K562 (cell line): Measurements from ENCODE around the gene GEMIN2. TPM values are rescaled to one million over a fixed set of nuclear protein-coding genes. Genes with fewer than 3 reads are reported as not detected.

Experiments
- ATAC-seq: fragments of 200-7000 bp; cut with Tn5 transposase; 3 replicates; pipeline ENCODE4 v1.9.1; 2020; ENCODE audit warnings: moderate library complexity
- BruUV-seq: library from RNA; stranded (reverse); fragments of 400-500 nt; replicated peaks from 2 replicates; lab custom pipeline; 2021; lab: Mats Ljungman, UMichigan
- CTCF ChIA-PET: fragments of 300-600 bp; formaldehyde crosslinking; extraction: SDS; loops from one replicate; lab custom pipeline; 2021; ENCODE audit warnings: low intra/inter-chr PET ratio; lab: Yijun Ruan, JAX
- POLR2A ChIA-PET: fragments of 300-600, 350-650 bp; sonication (Branson Sonifier 250); formaldehyde crosslinking; extraction: SDS; loops from one replicate; lab custom pipeline; 2021; ENCODE audit warnings: antibody characterized with exemption, inconsistent platforms; lab: Yijun Ruan, JAX
- DNase-seq, 4 experiments: peaks; one replicate each; pipeline versions ENCODE4 v3.0.0 to v3.0.0-alpha.2; 2011 to 2018; ENCODE audit warnings: low spot score in 3 of 4, mixed read lengths in 3 of 4; ENCODE audit errors: extremely low read depth in 1 of 4
- FAIRE-seq: peaks from 2 replicates; lab custom pipeline; 2011; peaks lifted over from hg19 to GRCh38; lab: Jason Lieb, UNC
- H2AFZ ChIP-seq: 2 replicates; pipeline ENCODE4 v1.6.0; 2011; ENCODE audit warnings: low read depth, low read length, control low read depth, inconsistent platforms
- H3K27ac ChIP-seq: fragments of 200-600 bp; 3 replicates; pipeline ENCODE4 v1.8.0; 2011; ENCODE audit warnings: low read depth, mild to moderate bottlenecking, control low read depth, inconsistent platforms, low read length, moderate library complexity, mixed read lengths; ENCODE audit errors: extremely low read depth
- H3K27me3 ChIP-seq, 2 experiments: fragments of 300-600 bp in 1 of 2; 2 replicates in 1 of 2; 3 replicates in 1 of 2; pipeline versions ENCODE4 v1.6.0 to v1.8.0; 2011; ENCODE audit warnings: inconsistent platforms in 2 of 2, low read length in 2 of 2, mild to moderate bottlenecking in 1 of 2, mixed read lengths in 1 of 2, moderate library complexity in 1 of 2; ENCODE audit not compliant: control insufficient read depth in 2 of 2, insufficient read depth in 2 of 2
- H3K36me3 ChIP-seq: fragments of 300-600 bp; 3 replicates; pipeline ENCODE4 v1.8.0; 2011; ENCODE audit warnings: mild to moderate bottlenecking, low read length, inconsistent platforms; ENCODE audit not compliant: control insufficient read depth, insufficient read depth
- H3K4me1 ChIP-seq, 2 experiments: fragments of 200-600 bp in 1 of 2; replicated peaks in 1 of 2; 2 replicates in 1 of 2; 3 replicates in 1 of 2; pipeline versions ENCODE4 v1.5.1 to v1.8.0; 2011; ENCODE audit warnings: inconsistent platforms in 2 of 2, low read length in 2 of 2, mild to moderate bottlenecking in 1 of 2, mixed read lengths in 1 of 2, moderate library complexity in 1 of 2; ENCODE audit not compliant: control insufficient read depth in 2 of 2, insufficient read depth in 2 of 2
- H3K4me2 ChIP-seq: 2 replicates; pipeline ENCODE4 v1.6.1; 2011; ENCODE audit warnings: low read length, control low read depth, inconsistent platforms, mixed read lengths; ENCODE audit not compliant: insufficient read depth
- H3K4me3 ChIP-seq: fragments of 200-600 bp; sonication (generic), shearing (Covaris generic); 2 replicates; pipeline ENCODE4 v1.5.1; 2016; ENCODE audit warnings: control low read depth, inconsistent platforms
- H3K79me2 ChIP-seq: fragments of 200-600 bp; 3 replicates; pipeline ENCODE4 v1.8.0; 2011; ENCODE audit warnings: low read length, inconsistent platforms; ENCODE audit not compliant: control insufficient read depth, insufficient read depth
- H3K9ac ChIP-seq, 2 experiments: 2 replicates each; pipeline versions ENCODE4 v1.6.0 to v1.6.1; 2011; ENCODE audit warnings: low read depth in 2 of 2, low read length in 2 of 2, control low read depth in 1 of 2, inconsistent platforms in 1 of 2, mild to moderate bottlenecking in 1 of 2, mixed read lengths in 1 of 2; ENCODE audit not compliant: insufficient read depth in 1 of 2
- H3K9me1 ChIP-seq: one replicate; pipeline ENCODE4 v1.6.0; 2011; ENCODE audit warnings: inconsistent platforms, mild to moderate bottlenecking, low read length, moderate library complexity; ENCODE audit not compliant: control insufficient read depth, insufficient read depth
- H3K9me3 ChIP-seq: replicated peaks from 2 replicates; pipeline ENCODE4 v1.5.1; 2011; ENCODE audit warnings: low read depth, low read length, inconsistent platforms; ENCODE audit not compliant: control insufficient read depth, insufficient read depth
- H4K20me1 ChIP-seq: replicated peaks from 2 replicates; pipeline ENCODE4 v1.6.1; 2011; ENCODE audit warnings: low read length, inconsistent platforms, mixed read lengths; ENCODE audit not compliant: control insufficient read depth, insufficient read depth
- BRF1 ChIP-seq: IDR thresholded peaks from 3 replicates; pipeline ENCODE4 v1.6.1; 2011; ENCODE audit warnings: borderline replicate concordance, mild to moderate bottlenecking; ENCODE audit not compliant: insufficient read length; ENCODE audit errors: extremely low read depth
- CBX2 ChIP-seq: fragments of 200-600 bp; sonication (generic); IDR thresholded peaks from one replicate; pipeline ENCODE4 v1.6.1; 2012; ENCODE audit warnings: mild to moderate bottlenecking, low read length, inconsistent platforms; ENCODE audit not compliant: insufficient read depth, poor library complexity, severe bottlenecking
- CREB1 ChIP-seq, 2 experiments: sonication (generic) in 1 of 2; formaldehyde crosslinking in 1 of 2; IDR thresholded peaks; 2 replicates each; pipeline versions ENCODE4 v1.6.1 to v1.8.0; 2012 to 2022; ENCODE audit warnings: inconsistent platforms in 1 of 2, mild to moderate bottlenecking in 1 of 2, missing genetic modification reagents in 1 of 2, moderate library complexity in 1 of 2
- FOXK1 ChIP-seq: sonication (generic); formaldehyde crosslinking; IDR thresholded peaks from 2 replicates; pipeline ENCODE4 v1.8.0; 2022; ENCODE audit warnings: missing genetic modification reagents, mild to moderate bottlenecking, borderline replicate concordance
- HCFC1 ChIP-seq: IDR thresholded peaks from 2 replicates; pipeline ENCODE4 v1.6.1; 2012; ENCODE audit warnings: low read depth, low read length, improper control_type of control experiment
- LARP7 ChIP-seq: fragments of 450-650 bp; IDR thresholded peaks from 2 replicates; pipeline ENCODE4 v1.6.1; 2016
- MAFF ChIP-seq: IDR thresholded peaks from 2 replicates; pipeline ENCODE4 v1.6.1; 2012; ENCODE audit warnings: low read length, improper control_type of control experiment
- NELFE ChIP-seq: IDR thresholded peaks from 2 replicates; pipeline ENCODE4 v1.6.1; 2011; ENCODE audit warnings: mild to moderate bottlenecking; ENCODE audit not compliant: insufficient read depth, insufficient read length
- PCBP2 ChIP-seq: fragments of 200-400 bp; formaldehyde crosslinking; IDR thresholded peaks from 2 replicates; pipeline ENCODE4 v1.6.1; 2018; ENCODE audit warnings: low read length, low read depth, mild to moderate bottlenecking, moderate library complexity; ENCODE audit not compliant: poor library complexity, severe bottlenecking
- RFX1 ChIP-seq: fragments of 450-650 bp; IDR thresholded peaks from 2 replicates; pipeline ENCODE4 v1.6.1; 2016; ENCODE audit warnings: mild to moderate bottlenecking, moderate library complexity
- SOX6 ChIP-seq: fragments of 450-650 bp; IDR thresholded peaks from 2 replicates; pipeline ENCODE4 v1.6.1; 2014; ENCODE audit warnings: mild to moderate bottlenecking
- TCFL5 ChIP-seq: fragments of 250-450 bp; sonication (Bioruptor Pico); conservative IDR thresholded peaks from 2 replicates; pipeline ENCODE4 v1.6.1; 2021; ENCODE audit warnings: mild to moderate bottlenecking, moderate library complexity, matching md5 sums
- TEAD2 ChIP-seq: fragments of 450-650 bp; IDR thresholded peaks from 2 replicates; pipeline ENCODE4 v1.6.1; 2016; ENCODE audit warnings: missing genetic modification characterization, control low read depth, missing compliant biosample characterization
- TFAM ChIP-seq: fragments of 250-450 bp; sonication (Bioruptor Pico); conservative IDR thresholded peaks from 2 replicates; pipeline ENCODE4 v1.5.0; 2021; ENCODE audit warnings: mild to moderate bottlenecking, moderate library complexity
- ZNF253 ChIP-seq: fragments of 250-450 bp; sonication (Bioruptor Pico); conservative IDR thresholded peaks from 2 replicates; pipeline ENCODE4 v1.6.1; 2021; ENCODE audit warnings: mild to moderate bottlenecking
- ZNF583 ChIP-seq: fragments of 250-450 bp; sonication (Bioruptor Pico); IDR thresholded peaks from 2 replicates; pipeline ENCODE4 v1.4.0; 2020
- ZNF668 ChIP-seq: fragments of 250-450 bp; sonication (Bioruptor Pico); IDR thresholded peaks from 2 replicates; pipeline ENCODE4 v1.8.0; 2022; ENCODE audit warnings: mild to moderate bottlenecking, inconsistent platforms
- ZNF699 ChIP-seq: fragments of 250-450 bp; sonication (Bioruptor Pico); IDR thresholded peaks from 2 replicates; pipeline ENCODE4 v1.8.0; 2021; ENCODE audit warnings: mild to moderate bottlenecking, moderate library complexity; ENCODE audit not compliant: insufficient replicate concordance
- WGBS: fragments of 100-300 bp; shearing (Covaris generic); methylation state at CpG from one replicate; pipeline ENCODE4 v1.1.6; 2016; ENCODE audit warnings: low coverage, mixed read lengths; ENCODE audit not compliant: insufficient coverage; ENCODE audit errors: missing lambda C conversion rate; 5-methylcytosine and 5-hydroxymethylcytosine counted together
- in situ Hi-C: fragments of 300-500 bp; cut with MboI; formaldehyde crosslinking; loops from 4 replicates; pipeline ENCODE4 v1.15.0; 2018; ENCODE audit warnings: inconsistent platforms, mixed read lengths
- intact Hi-C: fragments of 100-400 bp; cut with micrococcal nuclease; formaldehyde crosslinking; loops from 2 replicates; pipeline ENCODE4 v1.14.2; 2022
- polyA plus RNA-seq, 8 experiments: library from polyadenylated mRNA; depleted of rRNA in 4 of 8; stranded (reverse) in 5 of 8; unstranded in 3 of 8; fragments of >200 nt; fragmentation: Nextera tagmentation in 2 of 8; fragmentation: Illumina TruSeq in 1 of 8; extraction: Ambion mirVana in 2 of 8; extraction: Trizol in 1 of 8; gene quantifications; 2 replicates each; pipeline versions ENCODE4 v1.2.1 to v1.2.3, GENCODE V29; 2011 to 2014; ENCODE audit warnings: inconsistent platforms in 1 of 8, missing spikeins in 1 of 8
- total RNA-seq, 7 experiments: library from RNA; depleted of rRNA in 6 of 7; stranded (reverse); fragments of >200 nt in 6 of 7; fragmentation: Illumina TruSeq in 2 of 7; extraction: Trizol in 2 of 7; gene quantifications; 2 replicates each; pipeline versions ENCODE4 v1.2.1 to v1.2.3, GENCODE V29; 2011 to 2021; ENCODE audit warnings: low replicate concordance in 1 of 7
- TF ChIP-seq, protein P1 (sequence below): fragments of 450-650 bp; IDR thresholded peaks from 2 replicates; pipeline ENCODE4 v1.6.1; 2016; ENCODE audit warnings: low read depth, mild to moderate bottlenecking, moderate library complexity
- TF ChIP-seq, protein P2 (sequence below): fragments of 250-450 bp; sonication (Bioruptor Pico); IDR thresholded peaks from 2 replicates; pipeline ENCODE4 v1.5.0; 2021; ENCODE audit warnings: mild to moderate bottlenecking, borderline replicate concordance

GEMIN2 gene
- total and polyA plus RNA-seq, 9 of the 15 experiments (the other 6 are each of a cell fraction or from before 2014, with no cell fraction given): 23.0 to 87.6 (median 45.5) TPM

DNA sequence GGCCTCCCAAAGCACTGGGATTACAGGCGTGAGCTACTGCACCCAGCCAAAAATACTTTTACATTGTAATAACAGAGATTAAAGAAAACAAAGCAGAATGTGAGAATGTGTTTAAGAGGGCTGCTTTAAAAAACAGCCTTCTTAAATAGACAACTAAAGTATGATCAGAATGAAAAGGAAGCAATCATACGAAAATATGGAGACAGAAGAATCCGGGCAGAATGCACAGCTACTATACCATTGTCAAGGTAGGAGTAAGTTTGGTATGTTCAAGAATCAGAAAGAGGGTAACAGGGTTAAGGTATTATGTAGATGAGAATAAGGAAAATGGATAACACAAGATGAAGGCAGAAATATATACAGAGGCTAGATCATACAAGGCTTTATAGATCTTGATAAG is 19.6 kb upstream of the GEMIN2 start:
- BruUV-seq: no TSS peak
- in situ Hi-C loops: no loop called here
- Histone ChIP-seq H3K4me1 (no peaks in the 10 kb centered on the region; a peak in 1 of 5 replicates), H3K9me1 (no peaks in the 10 kb centered on the region), H3K79me2 (no peaks in the 10 kb centered on the region; the same call in 2 of the 3 replicates), H4K20me1 (no peaks in the 10 kb centered on the region), H3K9me3 (no peaks in the 10 kb centered on the region), H3K27me3 (no peaks in the 10 kb centered on the region), H3K4me3 (no peak overlapping the region), H3K9ac (no peak overlapping the region), H3K36me3 (peaks cover 37% of the 10 kb centered on the region; the same call in 2 of the 3 replicates), H2AFZ (no peak overlapping the region), H3K27ac (no peak overlapping the region), H3K4me2 (no peak overlapping the region)
- DNase-seq (no peak), FAIRE-seq (no peak), ATAC-seq (no peak)
- WGBS: 98% methylated on average over 3 of the region's 3 CpGs
- intact Hi-C loops: no loop called here
- TF ChIP-seq NELFE (no peak), ZNF253 (no peak), CBX2 (no peak), LARP7 (no peak), PCBP2 (no peak), MAFF (no peak), TEAD2 (tag) (no peak), ZNF583 (no peak), BRF1 (no peak), TFAM (CRISPR knock-in tag) (no peak), HCFC1 (no peak), CREB1 (IDR thresholded peaks at IDR 0.05) (no peak), CREB1 (CRISPR knock-in tag; IDR thresholded peaks at IDR 0.05) (no peak), SOX6 (no peak), TCFL5 (no peak), ZNF668 (CRISPR knock-in tag) (no peak), RFX1 (no peak), FOXK1 (CRISPR knock-in tag) (no peak), ZNF699 (CRISPR knock-in tag) (no peak)
- TF ChIP-seq, protein P1, sequence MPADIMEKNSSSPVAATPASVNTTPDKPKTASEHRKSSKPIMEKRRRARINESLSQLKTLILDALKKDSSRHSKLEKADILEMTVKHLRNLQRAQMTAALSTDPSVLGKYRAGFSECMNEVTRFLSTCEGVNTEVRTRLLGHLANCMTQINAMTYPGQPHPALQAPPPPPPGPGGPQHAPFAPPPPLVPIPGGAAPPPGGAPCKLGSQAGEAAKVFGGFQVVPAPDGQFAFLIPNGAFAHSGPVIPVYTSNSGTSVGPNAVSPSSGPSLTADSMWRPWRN: no peak
- TF ChIP-seq, protein P2, sequence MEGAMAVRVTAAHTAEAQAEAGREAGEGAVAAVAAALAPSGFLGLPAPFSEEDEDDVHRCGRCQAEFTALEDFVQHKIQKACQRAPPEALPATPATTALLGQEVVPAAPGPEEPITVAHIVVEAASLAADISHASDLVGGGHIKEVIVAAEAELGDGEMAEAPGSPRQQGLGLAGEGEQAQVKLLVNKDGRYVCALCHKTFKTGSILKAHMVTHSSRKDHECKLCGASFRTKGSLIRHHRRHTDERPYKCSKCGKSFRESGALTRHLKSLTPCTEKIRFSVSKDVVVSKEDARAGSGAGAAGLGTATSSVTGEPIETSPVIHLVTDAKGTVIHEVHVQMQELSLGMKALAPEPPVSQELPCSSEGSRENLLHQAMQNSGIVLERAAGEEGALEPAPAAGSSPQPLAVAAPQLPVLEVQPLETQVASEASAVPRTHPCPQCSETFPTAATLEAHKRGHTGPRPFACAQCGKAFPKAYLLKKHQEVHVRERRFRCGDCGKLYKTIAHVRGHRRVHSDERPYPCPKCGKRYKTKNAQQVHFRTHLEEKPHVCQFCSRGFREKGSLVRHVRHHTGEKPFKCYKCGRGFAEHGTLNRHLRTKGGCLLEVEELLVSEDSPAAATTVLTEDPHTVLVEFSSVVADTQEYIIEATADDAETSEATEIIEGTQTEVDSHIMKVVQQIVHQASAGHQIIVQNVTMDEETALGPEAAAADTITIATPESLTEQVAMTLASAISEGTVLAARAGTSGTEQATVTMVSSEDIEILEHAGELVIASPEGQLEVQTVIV: no peak
- ChIA-PET CTCF (no interaction called here), POLR2A (no interaction called here)
